ENCODE results near the gene CRCP. TPM values are rescaled to one million over a fixed set of nuclear protein-coding genes. Genes with fewer than 3 reads are reported as not detected.
"Not testable (repeated sequence)": the region's sequence is repeated elsewhere in the genome, so short reads cannot be mapped to it uniquely, and the experiment has no call there.

CRCP gene
- total RNA-seq, 1 experiment from 2014 or later, result 48.2 TPM

GRCh38 chr7:66150471-66150870, 35.8 kb downstream of the CRCP start:
- peaks cover 5% of the 10 kb centered on the region; the same call in 1 of the 2 replicates for H3K4me1 ChIP-seq
- H3K4me3 Mint-ChIP-seq (ENCODE audit: unreplicated experiment), result no peak overlapping the region
- no peaks in the 10 kb centered on the region for H3K9me3 Mint-ChIP-seq (ENCODE audit: unreplicated experiment)
- DNase-seq, result no peak
- CTCF ChIA-PET, result no interaction called here
- TF ChIP-seq, protein P1, sequence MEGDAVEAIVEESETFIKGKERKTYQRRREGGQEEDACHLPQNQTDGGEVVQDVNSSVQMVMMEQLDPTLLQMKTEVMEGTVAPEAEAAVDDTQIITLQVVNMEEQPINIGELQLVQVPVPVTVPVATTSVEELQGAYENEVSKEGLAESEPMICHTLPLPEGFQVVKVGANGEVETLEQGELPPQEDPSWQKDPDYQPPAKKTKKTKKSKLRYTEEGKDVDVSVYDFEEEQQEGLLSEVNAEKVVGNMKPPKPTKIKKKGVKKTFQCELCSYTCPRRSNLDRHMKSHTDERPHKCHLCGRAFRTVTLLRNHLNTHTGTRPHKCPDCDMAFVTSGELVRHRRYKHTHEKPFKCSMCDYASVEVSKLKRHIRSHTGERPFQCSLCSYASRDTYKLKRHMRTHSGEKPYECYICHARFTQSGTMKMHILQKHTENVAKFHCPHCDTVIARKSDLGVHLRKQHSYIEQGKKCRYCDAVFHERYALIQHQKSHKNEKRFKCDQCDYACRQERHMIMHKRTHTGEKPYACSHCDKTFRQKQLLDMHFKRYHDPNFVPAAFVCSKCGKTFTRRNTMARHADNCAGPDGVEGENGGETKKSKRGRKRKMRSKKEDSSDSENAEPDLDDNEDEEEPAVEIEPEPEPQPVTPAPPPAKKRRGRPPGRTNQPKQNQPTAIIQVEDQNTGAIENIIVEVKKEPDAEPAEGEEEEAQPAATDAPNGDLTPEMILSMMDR (IDR thresholded peaks at IDR 0.05; ENCODE audit: insufficient read depth in 1 of 2, low read depth in 1 of 2, low read length in 1 of 2, severe bottlenecking in 1 of 2, unreplicated experiment in 1 of 2), result no peak
- H3K9me3 ChIP-seq, result no peaks in the 10 kb centered on the region
- H3K27me3 Mint-ChIP-seq (ENCODE audit: insufficient read depth, unreplicated experiment), result no peaks in the 10 kb centered on the region
- H3K27me3 ChIP-seq (replicated peaks; ENCODE audit: control insufficient read depth, insufficient read depth, low read length), result no peaks in the 10 kb centered on the region
- intact Hi-C loops (cut with micrococcal nuclease; ENCODE audit: unreplicated experiment), result no loop called here
- no peaks in the 10 kb centered on the region for H3K4me1 Mint-ChIP-seq (ENCODE audit: low read depth, unreplicated experiment)
- BruUV-seq (replicated peaks), result no TSS peak
- H3K4me3 ChIP-seq (ENCODE audit: low read depth, low read length), result no peak overlapping the region
- POLR2A ChIA-PET, result no interaction called here
- peaks cover 4% of the 10 kb centered on the region for H3K36me3 ChIP-seq (ENCODE audit: control insufficient read depth, insufficient read depth, low read length)
- no peak overlapping the region for H3K27ac Mint-ChIP-seq (ENCODE audit: unreplicated experiment)
- peaks cover 67% of the 10 kb centered on the region for H3K36me3 Mint-ChIP-seq (ENCODE audit: insufficient read depth, unreplicated experiment)

GRCh38 chr7:66152371-66153191, 37.9 kb downstream of the CRCP start:
- Histone ChIP-seq H3K4me1 (peaks cover 5% of the 10 kb centered on the region; the same call in 1 of the 2 replicates), H3K4me3 (ENCODE audit: low read depth, low read length) (no peak overlapping the region), H3K27me3 (replicated peaks; ENCODE audit: control insufficient read depth, insufficient read depth, low read length) (no peaks in the 10 kb centered on the region), H3K9me3 (no peaks in the 10 kb centered on the region), H3K36me3 (ENCODE audit: control insufficient read depth, insufficient read depth, low read length) (peaks cover 6% of the 10 kb centered on the region)
- no TSS peak for BruUV-seq (replicated peaks)
- POLR2A ChIA-PET, result no interaction called here
- DNase-seq, result no peak
- Mint-ChIP-seq H3K4me1 (ENCODE audit: low read depth, unreplicated experiment) (no peaks in the 10 kb centered on the region), H3K9me3 (ENCODE audit: unreplicated experiment) (no peaks in the 10 kb centered on the region), H3K36me3 (ENCODE audit: insufficient read depth, unreplicated experiment) (peaks cover 66% of the 10 kb centered on the region), H3K27me3 (ENCODE audit: insufficient read depth, unreplicated experiment) (no peaks in the 10 kb centered on the region), H3K4me3 (ENCODE audit: unreplicated experiment) (no peak overlapping the region), H3K27ac (ENCODE audit: unreplicated experiment) (no peak overlapping the region)
- CTCF ChIA-PET, result interaction anchor here (0.6 kb wide), 1 partner anchor 549 kb away, joined by 3 read pairs; no protein-coding TSS in a partner anchor
- TF ChIP-seq, protein P1 (IDR thresholded peaks at IDR 0.05; ENCODE audit: insufficient read depth in 1 of 2, low read depth in 1 of 2, low read length in 1 of 2, severe bottlenecking in 1 of 2, unreplicated experiment in 1 of 2), result no peak
- intact Hi-C loops (cut with micrococcal nuclease; ENCODE audit: unreplicated experiment), result no loop called here

DNA sequence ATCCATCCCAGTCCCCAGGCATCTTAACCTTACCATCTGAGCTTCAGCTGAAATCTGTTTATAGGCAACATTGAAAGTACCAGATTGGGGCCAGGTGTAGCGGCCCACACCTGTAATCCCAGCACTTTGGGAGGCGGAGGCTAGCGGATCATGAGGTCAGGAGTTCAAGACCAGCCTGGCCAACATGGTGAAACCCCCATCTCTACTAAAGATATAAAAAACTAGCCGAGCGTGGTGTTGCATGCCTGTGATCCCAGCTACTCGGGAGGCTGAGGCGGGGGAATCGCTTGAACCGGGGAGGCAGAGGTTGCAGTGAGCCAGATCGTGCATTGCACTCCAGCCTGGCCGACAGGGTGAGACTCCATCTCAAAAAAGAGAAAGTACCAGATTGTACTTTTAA, 39.0 kb downstream of the CRCP start:
- Histone ChIP-seq H3K4me3 (ENCODE audit: low read depth, low read length) (no peak overlapping the region), H3K36me3 (ENCODE audit: control insufficient read depth, insufficient read depth, low read length) (peaks cover 8% of the 10 kb centered on the region), H3K9me3 (no peaks in the 10 kb centered on the region), H3K27me3 (replicated peaks; ENCODE audit: control insufficient read depth, insufficient read depth, low read length) (no peaks in the 10 kb centered on the region), H3K4me1 (peaks cover 5% of the 10 kb centered on the region; the same call in 1 of the 2 replicates)
- BruUV-seq (replicated peaks), result no TSS peak
- Mint-ChIP-seq H3K27me3 (ENCODE audit: insufficient read depth, unreplicated experiment) (no peaks in the 10 kb centered on the region), H3K36me3 (ENCODE audit: insufficient read depth, unreplicated experiment) (peaks cover 63% of the 10 kb centered on the region), H3K4me3 (ENCODE audit: unreplicated experiment) (no peak overlapping the region), H3K9me3 (ENCODE audit: unreplicated experiment) (no peaks in the 10 kb centered on the region), H3K27ac (ENCODE audit: unreplicated experiment) (no peak overlapping the region), H3K4me1 (ENCODE audit: low read depth, unreplicated experiment) (no peaks in the 10 kb centered on the region)
- TF ChIP-seq, protein P1 (IDR thresholded peaks at IDR 0.05; ENCODE audit: insufficient read depth in 1 of 2, low read depth in 1 of 2, low read length in 1 of 2, severe bottlenecking in 1 of 2, unreplicated experiment in 1 of 2), result no peak
- no peak for DNase-seq
- CTCF ChIA-PET, result interaction anchor here (0.6 kb wide), 2 partner anchors 58 to 368 kb away, joined by 3 read pairs; no protein-coding TSS in a partner anchor
- intact Hi-C loops (cut with micrococcal nuclease; ENCODE audit: unreplicated experiment), result no loop called here
- POLR2A ChIA-PET, result no interaction called here

- DNase-seq; H3K27me3 Mint-ChIP-seq (ENCODE audit: insufficient read depth, unreplicated experiment); H3K27me3 ChIP-seq (replicated peaks; ENCODE audit: control insufficient read depth, insufficient read depth, low read length); intact Hi-C loops (cut with micrococcal nuclease; ENCODE audit: unreplicated experiment); POLR2A ChIA-PET; H3K4me3 Mint-ChIP-seq (ENCODE audit: unreplicated experiment); H3K4me1 ChIP-seq; BruUV-seq (replicated peaks); H3K4me3 ChIP-seq (ENCODE audit: low read depth, low read length); H3K4me1 Mint-ChIP-seq (ENCODE audit: low read depth, unreplicated experiment); H3K9me3 ChIP-seq; H3K36me3 ChIP-seq (ENCODE audit: control insufficient read depth, insufficient read depth, low read length); H3K9me3 Mint-ChIP-seq (ENCODE audit: unreplicated experiment); H3K27ac Mint-ChIP-seq (ENCODE audit: unreplicated experiment); CTCF ChIA-PET: not testable (repeated sequence)
- H3K36me3 Mint-ChIP-seq (ENCODE audit: insufficient read depth, unreplicated experiment), result peaks cover 53% of the 10 kb centered on the region
These were observed 41.4 kb downstream of the CRCP start for GRCh38 chr7:66156035-66156434.
